Prostate gland (tissue), 2 donors: ENCODE measurements around the gene USP21.

ENCODE experiments used
- POLR2A ChIP-seq: fragments of 450-650 bp; IDR thresholded peaks from one replicate; pipeline ENCODE4 v1.6.1; 2016; ENCODE audit warnings: antibody characterized with exemption, mild to moderate bottlenecking
- POLR2AphosphoS5 ChIP-seq: sonication (generic); formaldehyde crosslinking; IDR thresholded peaks from one replicate; pipeline ENCODE4 v1.6.1; 2017; ENCODE audit warnings: antibody characterized with exemption
- TF ChIP-seq, protein P1 (sequence below), 4 experiments: fragments of 200-600 bp in 2 of 4; fragments of 450-650 bp in 2 of 4; sonication (generic) in 2 of 4; IDR thresholded peaks; 1 replicate in 3 of 4; 2 replicates in 1 of 4; pipeline ENCODE4 v1.5.1; 2016 to 2019; ENCODE audit warnings: antibody characterized with exemption in 4 of 4, mild to moderate bottlenecking in 2 of 4, moderate library complexity in 2 of 4

DNA sequence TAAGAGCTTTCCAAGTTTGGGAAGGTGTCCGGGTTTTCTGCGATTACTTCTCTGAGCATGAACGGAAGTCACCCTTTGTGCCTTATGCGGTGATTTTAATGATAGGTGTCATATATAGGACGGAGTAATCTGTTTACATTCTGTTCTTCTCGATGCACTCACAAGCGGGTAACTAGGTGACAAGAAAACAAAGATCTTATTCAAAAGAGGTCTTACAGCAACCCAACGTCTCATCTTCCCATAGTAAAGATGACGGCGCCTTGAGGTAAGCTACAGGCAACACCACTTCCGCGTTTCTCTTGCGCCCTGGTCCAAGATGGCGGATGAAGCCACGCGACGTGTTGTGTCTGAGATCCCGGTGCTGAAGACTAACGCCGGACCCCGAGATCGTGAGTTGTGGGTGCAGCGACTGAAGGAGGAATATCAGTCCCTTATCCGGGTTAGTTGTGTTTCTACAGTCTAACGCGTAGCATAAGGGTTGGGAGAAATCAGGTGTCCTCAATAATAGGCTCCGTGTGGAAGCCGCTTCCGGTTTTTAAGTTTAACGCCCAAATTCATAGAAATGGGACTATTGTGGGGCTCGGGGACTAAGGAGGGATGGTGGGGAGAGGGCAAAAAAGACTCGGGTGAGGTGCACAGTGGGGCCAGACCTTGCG lies 5.5 kb upstream of the USP21 start, which contains the start of gene UFC1:
- TF ChIP-seq, protein P1, sequence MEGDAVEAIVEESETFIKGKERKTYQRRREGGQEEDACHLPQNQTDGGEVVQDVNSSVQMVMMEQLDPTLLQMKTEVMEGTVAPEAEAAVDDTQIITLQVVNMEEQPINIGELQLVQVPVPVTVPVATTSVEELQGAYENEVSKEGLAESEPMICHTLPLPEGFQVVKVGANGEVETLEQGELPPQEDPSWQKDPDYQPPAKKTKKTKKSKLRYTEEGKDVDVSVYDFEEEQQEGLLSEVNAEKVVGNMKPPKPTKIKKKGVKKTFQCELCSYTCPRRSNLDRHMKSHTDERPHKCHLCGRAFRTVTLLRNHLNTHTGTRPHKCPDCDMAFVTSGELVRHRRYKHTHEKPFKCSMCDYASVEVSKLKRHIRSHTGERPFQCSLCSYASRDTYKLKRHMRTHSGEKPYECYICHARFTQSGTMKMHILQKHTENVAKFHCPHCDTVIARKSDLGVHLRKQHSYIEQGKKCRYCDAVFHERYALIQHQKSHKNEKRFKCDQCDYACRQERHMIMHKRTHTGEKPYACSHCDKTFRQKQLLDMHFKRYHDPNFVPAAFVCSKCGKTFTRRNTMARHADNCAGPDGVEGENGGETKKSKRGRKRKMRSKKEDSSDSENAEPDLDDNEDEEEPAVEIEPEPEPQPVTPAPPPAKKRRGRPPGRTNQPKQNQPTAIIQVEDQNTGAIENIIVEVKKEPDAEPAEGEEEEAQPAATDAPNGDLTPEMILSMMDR (IDR thresholded peaks at IDR 0.05) = peak in 1 of 4 experiments; percentile 7
- TF ChIP-seq POLR2A (peak; percentile 22), POLR2AphosphoS5 (peak; percentile 78)
